GM12872 (cell line): ENCODE data around the gene MRPL27.

Experiments used
- CTCF ChIP-seq: IDR thresholded peaks from 3 replicates; pipeline ENCODE4 v1.5.1; 2011; ENCODE audit warnings: low read depth, mild to moderate bottlenecking, low read length, moderate library complexity; ENCODE audit not compliant: insufficient read depth

The MRPL27 gene

DNA sequence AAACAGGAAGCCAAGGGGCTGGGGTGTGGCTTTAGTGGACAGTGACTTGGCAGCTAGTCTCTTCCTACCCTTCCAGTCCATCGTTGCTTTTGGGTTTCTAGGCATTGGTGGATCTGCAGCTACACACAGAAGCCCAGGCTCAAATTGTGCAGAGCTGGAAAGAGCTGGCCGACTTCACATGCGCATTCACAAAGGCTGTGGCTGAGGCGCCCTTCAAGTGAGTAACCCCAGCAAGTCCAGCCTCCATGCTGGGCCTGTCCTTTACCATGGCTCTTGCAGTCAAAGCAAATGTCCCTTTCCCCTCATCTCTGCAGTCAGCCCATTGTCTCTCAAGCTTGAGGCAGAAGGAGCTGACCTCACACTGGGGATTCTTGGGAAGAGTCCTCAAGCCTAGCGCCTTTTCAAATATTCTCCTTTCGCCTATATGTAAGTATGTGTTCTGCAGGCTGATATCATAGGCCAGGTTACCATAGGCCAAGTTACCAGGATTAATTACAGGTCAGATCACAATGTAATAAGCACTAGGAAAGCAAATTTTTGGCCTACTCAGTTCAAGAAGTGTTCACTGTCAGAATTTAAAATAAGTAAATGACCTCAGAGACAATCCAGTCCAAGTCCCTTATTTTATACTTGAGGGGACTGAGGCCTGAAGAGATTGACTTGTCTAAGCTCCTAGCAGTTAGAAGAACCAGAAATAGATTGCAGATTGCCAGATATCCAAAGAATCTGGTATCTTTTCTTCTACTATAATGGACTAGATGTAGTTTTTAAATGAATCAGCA lies 6.6 kb upstream of the MRPL27 start:
- TF ChIP-seq CTCF: no peak

DNA sequence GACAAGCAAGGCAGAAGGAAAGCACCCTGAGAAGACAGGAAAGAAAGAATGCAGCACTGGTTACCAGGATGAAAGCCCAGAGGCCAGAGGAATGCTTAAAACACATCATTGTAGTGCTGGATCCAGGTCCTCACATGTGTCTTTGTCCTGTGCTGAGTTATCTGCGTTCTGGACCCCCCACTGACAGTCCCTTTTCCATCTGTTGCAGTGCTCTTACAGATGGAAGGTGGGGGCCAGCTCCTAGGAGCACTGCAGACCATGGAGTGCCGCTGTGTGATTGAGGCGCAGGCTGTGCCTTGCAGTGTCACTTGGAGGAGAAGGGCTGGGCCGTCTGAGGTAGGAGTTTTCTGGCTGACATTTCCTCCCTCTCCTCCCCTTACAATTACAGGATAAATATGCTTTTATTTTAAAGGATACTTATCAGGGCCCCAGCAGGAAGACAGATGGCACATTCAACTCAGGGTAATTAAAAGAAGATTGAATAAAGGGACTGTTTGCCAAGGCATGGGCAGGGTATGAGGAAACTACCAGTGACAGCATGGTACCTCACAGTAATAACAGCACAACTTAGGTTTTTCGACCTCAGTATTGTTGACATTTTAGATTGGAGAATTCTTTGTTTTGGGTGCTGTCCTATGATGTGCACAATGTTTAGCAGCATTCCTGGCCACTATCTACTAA lies 3.0 kb upstream of the MRPL27 start:
- no peak for TF ChIP-seq CTCF

- TF ChIP-seq CTCF: no peak
Measured at GRCh38 chr17:50373705-50374104, 721 bp upstream of the MRPL27 start.

- no peak for TF ChIP-seq CTCF
Measured at GRCh38 chr17:50372222-50372757, 694 bp downstream of the MRPL27 start.

GRCh38 chr17:50371526-50371925 lies 1.5 kb downstream of the MRPL27 start:
- TF ChIP-seq CTCF: no peak

DNA sequence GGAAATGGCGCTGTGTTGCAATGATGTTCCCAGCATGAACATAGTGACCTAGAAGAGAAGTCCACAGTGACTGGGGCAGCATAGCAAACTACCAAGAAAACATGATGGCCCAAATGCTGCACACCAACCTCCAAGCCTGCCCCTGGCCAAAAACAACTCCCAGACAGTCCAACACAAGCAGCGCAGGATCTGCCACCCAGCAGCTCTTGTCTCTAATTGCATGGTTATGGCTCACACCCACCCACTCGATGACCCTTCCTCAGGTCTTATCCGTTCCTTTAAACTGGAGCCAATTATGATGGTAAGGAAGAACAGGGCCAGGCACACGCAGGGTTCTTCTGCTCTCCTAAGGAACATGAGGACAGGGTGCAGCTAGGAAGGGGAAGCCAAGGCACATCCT lies 2.9 kb downstream of the MRPL27 start:
- TF ChIP-seq CTCF: no peak

DNA sequence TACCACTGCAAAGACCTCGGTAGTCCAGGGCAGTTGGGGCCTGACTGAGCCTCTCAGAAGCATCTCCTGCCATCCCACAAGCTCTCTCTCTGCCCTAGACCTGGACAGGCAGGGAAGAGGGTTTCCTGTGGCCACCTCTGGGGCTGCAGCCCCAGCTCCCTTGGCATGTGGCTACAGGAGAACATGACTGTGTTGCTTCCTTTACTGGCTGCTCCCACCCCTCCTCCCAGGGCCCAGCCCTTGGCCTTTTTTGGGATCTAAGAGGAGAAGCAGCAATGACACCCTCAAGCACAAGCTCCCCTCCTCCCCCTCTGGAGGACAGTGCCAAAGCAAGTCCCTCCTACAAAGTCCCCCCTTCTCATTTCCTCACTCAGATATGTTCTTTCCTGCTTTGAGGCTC lies 5.6 kb downstream of the MRPL27 start:
- no peak for TF ChIP-seq CTCF
